Neural progenitor cell (in vitro differentiated cells): ENCODE measurements around the gene CCDC117. TPM values are rescaled to one million over a fixed set of nuclear protein-coding genes. Genes with fewer than 3 reads are reported as not detected.

Experiments used
- DNase-seq: peaks from one replicate; pipeline ENCODE4 v3.0.0-alpha.2; 2016; ENCODE audit warnings: low spot score
- H2AFZ ChIP-seq: fragments of 200-600 bp; sonication (generic); replicated peaks from 2 replicates; pipeline ENCODE4 v1.6.1; 2016; ENCODE audit warnings: antibody characterized with exemption
- H3F3A ChIP-seq: fragments of 200-600 bp; sonication (generic); 2 replicates; pipeline ENCODE4 v1.6.1; 2016; ENCODE audit warnings: antibody characterized with exemption, low read depth
- H3K27ac ChIP-seq: fragments of 200-600 bp; sonication (generic); 2 replicates; pipeline ENCODE4 v1.5.1; 2016; ENCODE audit warnings: mild to moderate bottlenecking
- H3K27me3 ChIP-seq: fragments of 200-600 bp; sonication (generic); 2 replicates; pipeline ENCODE4 v1.6.1; 2016; ENCODE audit warnings: mild to moderate bottlenecking, moderate library complexity
- H3K36me3 ChIP-seq: fragments of 200-600 bp; sonication (generic); 2 replicates; pipeline ENCODE4 v1.5.1; 2016
- H3K4me1 ChIP-seq: fragments of 200-600 bp; sonication (generic); 2 replicates; pipeline ENCODE4 v1.6.1; 2016; ENCODE audit warnings: mixed run types
- H3K4me2 ChIP-seq: fragments of 200-600 bp; sonication (generic); 2 replicates; pipeline ENCODE4 v1.6.1; 2016
- H3K4me3 ChIP-seq: fragments of 200-600 bp; sonication (generic); 2 replicates; pipeline ENCODE4 v1.5.1; 2016
- H3K79me2 ChIP-seq: fragments of 200-600 bp; sonication (generic); 2 replicates; pipeline ENCODE4 v1.6.1; 2016; ENCODE audit warnings: low read depth
- H3K9ac ChIP-seq: fragments of 200-600 bp; sonication (generic); 2 replicates; pipeline ENCODE4 v1.6.1; 2016
- H3K9me3 ChIP-seq: fragments of 200-600 bp; sonication (generic); 2 replicates; pipeline ENCODE4 v1.5.1; 2016; ENCODE audit warnings: low read depth
- H4K20me1 ChIP-seq: fragments of 200-600 bp; sonication (generic); 2 replicates; pipeline ENCODE4 v1.6.1; 2016; ENCODE audit warnings: low read depth
- H3K27ac Mint-ChIP-seq: 3 replicates; pipeline ENCODE4 v1.8.0; 2021; ENCODE audit warnings: mixed read lengths
- H3K27me3 Mint-ChIP-seq: 2 replicates; pipeline ENCODE4 v1.8.0; 2022; ENCODE audit warnings: low read depth, mild to moderate bottlenecking, inconsistent platforms, moderate library complexity, mixed read lengths; ENCODE audit not compliant: insufficient read depth
- H3K36me3 Mint-ChIP-seq: 3 replicates; pipeline ENCODE4 v1.8.0; 2021; ENCODE audit warnings: mixed read lengths
- H3K4me1 Mint-ChIP-seq: 3 replicates; pipeline ENCODE4 v1.8.0; 2021; ENCODE audit warnings: mixed read lengths
- H3K4me3 Mint-ChIP-seq: 3 replicates; pipeline ENCODE4 v1.8.0; 2021; ENCODE audit warnings: mild to moderate bottlenecking, moderate library complexity, mixed read lengths
- H3K9me3 Mint-ChIP-seq: 3 replicates; pipeline ENCODE4 v1.8.0; 2020; ENCODE audit warnings: mixed read lengths
- CTCF ChIP-seq: fragments of 200-600 bp; sonication (generic); IDR thresholded peaks from 2 replicates; pipeline ENCODE4 v1.5.1; 2017; ENCODE audit warnings: antibody characterized with exemption, mild to moderate bottlenecking
- EZH2 ChIP-seq: fragments of 200-600 bp; sonication (generic); IDR thresholded peaks from 2 replicates; pipeline ENCODE4 v1.6.1; 2017; ENCODE audit warnings: antibody characterized with exemption, mild to moderate bottlenecking, moderate library complexity
- EZH2phosphoT487 ChIP-seq: fragments of 200-600 bp; sonication (generic); IDR thresholded peaks from 2 replicates; pipeline ENCODE4 v1.6.1; 2017; ENCODE audit warnings: antibody characterized with exemption
- total RNA-seq: library from RNA; depleted of rRNA; stranded (reverse); fragments of >200 nt; gene quantifications from 2 replicates; pipeline ENCODE4 v1.2.3, GENCODE V29; 2015; ENCODE audit warnings: low replicate concordance

Gene CCDC117
- total RNA-seq, 1 donor from 2014 or later, result 80.2 TPM

DNA sequence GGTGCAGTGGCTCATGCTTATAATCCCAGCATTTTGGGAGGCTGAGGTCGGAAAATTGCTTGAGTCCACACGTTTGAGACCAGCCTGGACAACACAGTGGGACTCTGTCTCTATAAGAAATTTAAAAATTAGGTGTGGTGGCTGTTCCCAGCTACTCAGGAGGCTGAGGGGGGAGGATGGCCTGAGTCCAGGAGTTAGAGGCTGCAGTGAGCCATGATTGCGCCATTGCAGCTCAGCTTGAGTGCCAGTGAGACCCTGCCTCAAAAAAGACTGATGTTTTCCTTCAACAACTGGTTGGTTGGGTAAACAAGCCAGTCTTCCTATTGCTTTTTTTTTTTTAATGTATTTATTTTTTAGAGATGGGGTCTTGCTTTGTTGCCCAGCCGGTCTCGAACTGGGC lies 18.6 kb downstream of the CCDC117 start:
- Histone ChIP-seq H3K27me3 (no peaks in the 10 kb centered on the region), H3K9me3 (no peaks in the 10 kb centered on the region), H3K4me3 (no peak overlapping the region), H3K27ac (no peak overlapping the region), H3K9ac (no peak overlapping the region), H3K4me2 (no peak overlapping the region), H4K20me1 (no peaks in the 10 kb centered on the region), H3K79me2 (no peaks in the 10 kb centered on the region), H3K36me3 (peaks cover 16% of the 10 kb centered on the region), H3F3A (peaks cover 42% of the 10 kb centered on the region), H2AFZ (no peak overlapping the region), H3K4me1 (no peaks in the 10 kb centered on the region)
- no peaks in the 10 kb centered on the region for H3K27me3 Mint-ChIP-seq
- H3K27ac Mint-ChIP-seq, result no peak overlapping the region
- TF ChIP-seq EZH2, result no peak
- TF ChIP-seq CTCF, result no peak
- no peak for TF ChIP-seq EZH2phosphoT487
- no peak for DNase-seq
- H3K36me3 Mint-ChIP-seq, result peaks cover 36% of the 10 kb centered on the region
- no peak overlapping the region for H3K4me3 Mint-ChIP-seq
- peaks cover 6% of the 10 kb centered on the region for H3K4me1 Mint-ChIP-seq
- H3K9me3 Mint-ChIP-seq, result no peaks in the 10 kb centered on the region

DNA sequence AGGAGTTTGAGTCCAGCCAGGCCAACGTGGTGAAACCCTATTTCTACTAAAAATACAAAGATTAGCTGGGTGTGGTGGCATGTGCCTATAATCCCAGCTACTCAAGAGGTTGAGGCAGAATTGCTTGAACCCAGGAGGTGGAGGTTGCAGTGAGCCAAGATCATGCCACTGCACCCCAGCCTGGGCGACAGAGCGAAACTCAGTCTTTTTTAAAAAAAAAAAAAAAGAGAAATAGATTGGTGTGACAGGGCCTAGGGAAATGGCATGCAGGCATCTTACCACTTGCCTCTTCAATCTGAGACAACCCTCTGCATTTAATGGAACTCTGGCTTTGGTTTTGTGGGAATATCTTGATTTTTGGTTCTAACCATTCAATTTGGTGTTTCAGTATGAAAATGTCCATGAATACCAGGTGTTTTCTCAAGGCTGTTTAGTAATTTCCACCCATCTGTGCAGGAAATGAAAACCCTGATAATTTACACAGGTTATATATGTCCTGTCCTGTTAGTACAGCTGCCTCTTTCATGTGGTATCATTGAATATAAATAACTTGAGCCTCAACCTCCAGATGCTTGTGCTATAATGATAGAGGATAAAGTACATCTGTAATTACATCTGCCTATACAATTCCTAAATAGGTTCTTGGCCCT lies 19.5 kb downstream of the CCDC117 start:
- no peaks in the 10 kb centered on the region for H3K4me1 ChIP-seq
- H3F3A ChIP-seq, result peaks cover 47% of the 10 kb centered on the region
- no peak for DNase-seq
- H3K79me2 ChIP-seq, result peaks cover 4% of the 10 kb centered on the region
- no peak overlapping the region for H3K27ac ChIP-seq
- H3K4me3 ChIP-seq, result no peak overlapping the region
- Mint-ChIP-seq H3K27me3 (peaks cover 3% of the 10 kb centered on the region), H3K36me3 (peaks cover 40% of the 10 kb centered on the region), H3K4me1 (peaks cover 6% of the 10 kb centered on the region), H3K4me3 (no peak overlapping the region), H3K9me3 (no peaks in the 10 kb centered on the region), H3K27ac (no peak overlapping the region)
- H2AFZ ChIP-seq, result no peak overlapping the region
- no peaks in the 10 kb centered on the region for H3K9me3 ChIP-seq
- H3K4me2 ChIP-seq, result no peak overlapping the region
- H4K20me1 ChIP-seq, result no peaks in the 10 kb centered on the region
- H3K27me3 ChIP-seq, result no peaks in the 10 kb centered on the region
- H3K36me3 ChIP-seq, result peaks cover 7% of the 10 kb centered on the region
- no peak overlapping the region for H3K9ac ChIP-seq
- TF ChIP-seq EZH2phosphoT487, result no peak
- TF ChIP-seq EZH2, result no peak
- TF ChIP-seq CTCF, result no peak

- H3K4me1 Mint-ChIP-seq, result peaks cover 6% of the 10 kb centered on the region
- H3K4me3 Mint-ChIP-seq, result no peak overlapping the region
- Histone ChIP-seq H3K9me3 (no peaks in the 10 kb centered on the region), H3K27ac (no peak overlapping the region), H3K4me2 (no peak overlapping the region), H4K20me1 (no peaks in the 10 kb centered on the region), H2AFZ (no peak overlapping the region), H3K4me3 (no peak overlapping the region), H3K4me1 (no peaks in the 10 kb centered on the region), H3K79me2 (peaks cover 12% of the 10 kb centered on the region), H3K9ac (no peak overlapping the region), H3F3A (peaks cover 49% of the 10 kb centered on the region), H3K36me3 (peaks cover 7% of the 10 kb centered on the region), H3K27me3 (no peaks in the 10 kb centered on the region)
- H3K27me3 Mint-ChIP-seq, result peaks cover 3% of the 10 kb centered on the region
- H3K9me3 Mint-ChIP-seq, result no peaks in the 10 kb centered on the region
- DNase-seq, result no peak
- H3K27ac Mint-ChIP-seq, result no peak overlapping the region
- H3K36me3 Mint-ChIP-seq, result peaks cover 41% of the 10 kb centered on the region
- TF ChIP-seq EZH2 (no peak), CTCF (no peak), EZH2phosphoT487 (no peak)
These were observed 20.2 kb downstream of the CCDC117 start for GRCh38 chr22:28792491-28793383.
